ENCODE results near the gene MGLL. TPM values are rescaled to one million over a fixed set of nuclear protein-coding genes. Genes with fewer than 3 reads are reported as not detected.

Gene MGLL
- total RNA-seq, 1 experiment from 2014 or later = 0.94 TPM

DNA sequence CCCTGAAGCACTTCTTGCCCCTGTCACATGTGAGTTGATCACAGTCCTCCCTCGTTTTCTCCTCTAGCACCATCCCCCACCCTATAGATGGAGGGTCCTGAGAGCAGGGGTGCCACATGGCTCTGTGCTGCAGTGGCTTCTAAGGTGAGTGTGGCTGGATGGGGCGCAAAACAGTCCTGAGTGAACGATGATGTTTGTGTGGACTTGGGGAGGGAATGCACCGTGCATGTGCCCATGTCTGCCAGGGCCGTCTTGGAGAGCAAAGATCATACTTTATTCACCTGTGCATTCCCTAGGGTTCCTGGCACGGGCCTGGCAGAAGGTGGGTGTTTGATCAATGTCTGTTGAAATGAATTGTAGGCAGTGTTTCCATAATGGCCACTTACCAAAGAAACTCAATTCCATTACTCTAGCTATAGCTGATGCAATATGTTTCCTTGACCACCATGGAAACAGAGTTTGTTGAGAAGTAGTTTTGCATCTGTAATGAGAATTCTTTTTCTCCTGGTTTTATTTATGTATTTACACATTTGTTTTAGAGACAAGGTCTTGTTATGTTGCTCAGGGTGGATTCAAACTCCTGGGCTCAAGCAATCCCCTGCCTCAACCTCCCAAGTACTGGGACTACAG lies 91.5 kb downstream of the MGLL start:
- peaks cover 31% of the 10 kb centered on the region for H3K4me1 Mint-ChIP-seq
- no peak overlapping the region for H3K4me3 Mint-ChIP-seq
- ChIA-PET CTCF (no interaction called here), POLR2A (no interaction called here)
- H3K36me3 Mint-ChIP-seq = no peaks in the 10 kb centered on the region
- peaks cover 16% of the 10 kb centered on the region for H3K27me3 Mint-ChIP-seq (ENCODE audit: low read depth)
- DNase-seq (ENCODE audit: low spot score) = no peak
- no peak overlapping the region for H3K27ac Mint-ChIP-seq
- TF ChIP-seq, protein P1, sequence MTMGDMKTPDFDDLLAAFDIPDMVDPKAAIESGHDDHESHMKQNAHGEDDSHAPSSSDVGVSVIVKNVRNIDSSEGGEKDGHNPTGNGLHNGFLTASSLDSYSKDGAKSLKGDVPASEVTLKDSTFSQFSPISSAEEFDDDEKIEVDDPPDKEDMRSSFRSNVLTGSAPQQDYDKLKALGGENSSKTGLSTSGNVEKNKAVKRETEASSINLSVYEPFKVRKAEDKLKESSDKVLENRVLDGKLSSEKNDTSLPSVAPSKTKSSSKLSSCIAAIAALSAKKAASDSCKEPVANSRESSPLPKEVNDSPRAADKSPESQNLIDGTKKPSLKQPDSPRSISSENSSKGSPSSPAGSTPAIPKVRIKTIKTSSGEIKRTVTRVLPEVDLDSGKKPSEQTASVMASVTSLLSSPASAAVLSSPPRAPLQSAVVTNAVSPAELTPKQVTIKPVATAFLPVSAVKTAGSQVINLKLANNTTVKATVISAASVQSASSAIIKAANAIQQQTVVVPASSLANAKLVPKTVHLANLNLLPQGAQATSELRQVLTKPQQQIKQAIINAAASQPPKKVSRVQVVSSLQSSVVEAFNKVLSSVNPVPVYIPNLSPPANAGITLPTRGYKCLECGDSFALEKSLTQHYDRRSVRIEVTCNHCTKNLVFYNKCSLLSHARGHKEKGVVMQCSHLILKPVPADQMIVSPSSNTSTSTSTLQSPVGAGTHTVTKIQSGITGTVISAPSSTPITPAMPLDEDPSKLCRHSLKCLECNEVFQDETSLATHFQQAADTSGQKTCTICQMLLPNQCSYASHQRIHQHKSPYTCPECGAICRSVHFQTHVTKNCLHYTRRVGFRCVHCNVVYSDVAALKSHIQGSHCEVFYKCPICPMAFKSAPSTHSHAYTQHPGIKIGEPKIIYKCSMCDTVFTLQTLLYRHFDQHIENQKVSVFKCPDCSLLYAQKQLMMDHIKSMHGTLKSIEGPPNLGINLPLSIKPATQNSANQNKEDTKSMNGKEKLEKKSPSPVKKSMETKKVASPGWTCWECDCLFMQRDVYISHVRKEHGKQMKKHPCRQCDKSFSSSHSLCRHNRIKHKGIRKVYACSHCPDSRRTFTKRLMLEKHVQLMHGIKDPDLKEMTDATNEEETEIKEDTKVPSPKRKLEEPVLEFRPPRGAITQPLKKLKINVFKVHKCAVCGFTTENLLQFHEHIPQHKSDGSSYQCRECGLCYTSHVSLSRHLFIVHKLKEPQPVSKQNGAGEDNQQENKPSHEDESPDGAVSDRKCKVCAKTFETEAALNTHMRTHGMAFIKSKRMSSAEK (CRISPR knock-in tag; IDR thresholded peaks at IDR 0.05; ENCODE audit: borderline replicate concordance) = no peak
- TF ChIP-seq EMX1 (CRISPR knock-in tag; IDR thresholded peaks at IDR 0.05) = no peak
- no peak for TF ChIP-seq GTF2I (CRISPR knock-in tag; conservative IDR thresholded peaks at IDR 0.05)
- TF ChIP-seq, protein P2, sequence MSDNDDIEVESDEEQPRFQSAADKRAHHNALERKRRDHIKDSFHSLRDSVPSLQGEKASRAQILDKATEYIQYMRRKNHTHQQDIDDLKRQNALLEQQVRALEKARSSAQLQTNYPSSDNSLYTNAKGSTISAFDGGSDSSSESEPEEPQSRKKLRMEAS (CRISPR knock-in tag; IDR thresholded peaks at IDR 0.05) = no peak
- TF ChIP-seq, protein P3, sequence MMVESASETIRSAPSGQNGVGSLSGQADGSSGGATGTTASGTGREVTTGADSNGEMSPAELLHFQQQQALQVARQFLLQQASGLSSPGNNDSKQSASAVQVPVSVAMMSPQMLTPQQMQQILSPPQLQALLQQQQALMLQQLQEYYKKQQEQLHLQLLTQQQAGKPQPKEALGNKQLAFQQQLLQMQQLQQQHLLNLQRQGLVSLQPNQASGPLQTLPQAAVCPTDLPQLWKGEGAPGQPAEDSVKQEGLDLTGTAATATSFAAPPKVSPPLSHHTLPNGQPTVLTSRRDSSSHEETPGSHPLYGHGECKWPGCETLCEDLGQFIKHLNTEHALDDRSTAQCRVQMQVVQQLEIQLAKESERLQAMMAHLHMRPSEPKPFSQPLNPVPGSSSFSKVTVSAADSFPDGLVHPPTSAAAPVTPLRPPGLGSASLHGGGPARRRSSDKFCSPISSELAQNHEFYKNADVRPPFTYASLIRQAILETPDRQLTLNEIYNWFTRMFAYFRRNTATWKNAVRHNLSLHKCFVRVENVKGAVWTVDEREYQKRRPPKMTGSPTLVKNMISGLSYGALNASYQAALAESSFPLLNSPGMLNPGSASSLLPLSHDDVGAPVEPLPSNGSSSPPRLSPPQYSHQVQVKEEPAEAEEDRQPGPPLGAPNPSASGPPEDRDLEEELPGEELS (CRISPR knock-in tag; IDR thresholded peaks at IDR 0.05) = no peak
- TF ChIP-seq, protein P4, sequence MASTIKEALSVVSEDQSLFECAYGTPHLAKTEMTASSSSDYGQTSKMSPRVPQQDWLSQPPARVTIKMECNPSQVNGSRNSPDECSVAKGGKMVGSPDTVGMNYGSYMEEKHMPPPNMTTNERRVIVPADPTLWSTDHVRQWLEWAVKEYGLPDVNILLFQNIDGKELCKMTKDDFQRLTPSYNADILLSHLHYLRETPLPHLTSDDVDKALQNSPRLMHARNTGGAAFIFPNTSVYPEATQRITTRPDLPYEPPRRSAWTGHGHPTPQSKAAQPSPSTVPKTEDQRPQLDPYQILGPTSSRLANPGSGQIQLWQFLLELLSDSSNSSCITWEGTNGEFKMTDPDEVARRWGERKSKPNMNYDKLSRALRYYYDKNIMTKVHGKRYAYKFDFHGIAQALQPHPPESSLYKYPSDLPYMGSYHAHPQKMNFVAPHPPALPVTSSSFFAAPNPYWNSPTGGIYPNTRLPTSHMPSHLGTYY (CRISPR knock-in tag; IDR thresholded peaks at IDR 0.05) = no peak
- TF ChIP-seq, protein P5, sequence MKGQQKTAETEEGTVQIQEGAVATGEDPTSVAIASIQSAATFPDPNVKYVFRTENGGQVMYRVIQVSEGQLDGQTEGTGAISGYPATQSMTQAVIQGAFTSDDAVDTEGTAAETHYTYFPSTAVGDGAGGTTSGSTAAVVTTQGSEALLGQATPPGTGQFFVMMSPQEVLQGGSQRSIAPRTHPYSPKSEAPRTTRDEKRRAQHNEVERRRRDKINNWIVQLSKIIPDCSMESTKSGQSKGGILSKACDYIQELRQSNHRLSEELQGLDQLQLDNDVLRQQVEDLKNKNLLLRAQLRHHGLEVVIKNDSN (CRISPR knock-in tag; IDR thresholded peaks at IDR 0.05) = no peak
- TF ChIP-seq, protein P6, sequence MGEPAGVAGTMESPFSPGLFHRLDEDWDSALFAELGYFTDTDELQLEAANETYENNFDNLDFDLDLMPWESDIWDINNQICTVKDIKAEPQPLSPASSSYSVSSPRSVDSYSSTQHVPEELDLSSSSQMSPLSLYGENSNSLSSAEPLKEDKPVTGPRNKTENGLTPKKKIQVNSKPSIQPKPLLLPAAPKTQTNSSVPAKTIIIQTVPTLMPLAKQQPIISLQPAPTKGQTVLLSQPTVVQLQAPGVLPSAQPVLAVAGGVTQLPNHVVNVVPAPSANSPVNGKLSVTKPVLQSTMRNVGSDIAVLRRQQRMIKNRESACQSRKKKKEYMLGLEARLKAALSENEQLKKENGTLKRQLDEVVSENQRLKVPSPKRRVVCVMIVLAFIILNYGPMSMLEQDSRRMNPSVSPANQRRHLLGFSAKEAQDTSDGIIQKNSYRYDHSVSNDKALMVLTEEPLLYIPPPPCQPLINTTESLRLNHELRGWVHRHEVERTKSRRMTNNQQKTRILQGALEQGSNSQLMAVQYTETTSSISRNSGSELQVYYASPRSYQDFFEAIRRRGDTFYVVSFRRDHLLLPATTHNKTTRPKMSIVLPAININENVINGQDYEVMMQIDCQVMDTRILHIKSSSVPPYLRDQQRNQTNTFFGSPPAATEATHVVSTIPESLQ (CRISPR knock-in tag; IDR thresholded peaks at IDR 0.05) = no peak
- TF ChIP-seq, protein P7, sequence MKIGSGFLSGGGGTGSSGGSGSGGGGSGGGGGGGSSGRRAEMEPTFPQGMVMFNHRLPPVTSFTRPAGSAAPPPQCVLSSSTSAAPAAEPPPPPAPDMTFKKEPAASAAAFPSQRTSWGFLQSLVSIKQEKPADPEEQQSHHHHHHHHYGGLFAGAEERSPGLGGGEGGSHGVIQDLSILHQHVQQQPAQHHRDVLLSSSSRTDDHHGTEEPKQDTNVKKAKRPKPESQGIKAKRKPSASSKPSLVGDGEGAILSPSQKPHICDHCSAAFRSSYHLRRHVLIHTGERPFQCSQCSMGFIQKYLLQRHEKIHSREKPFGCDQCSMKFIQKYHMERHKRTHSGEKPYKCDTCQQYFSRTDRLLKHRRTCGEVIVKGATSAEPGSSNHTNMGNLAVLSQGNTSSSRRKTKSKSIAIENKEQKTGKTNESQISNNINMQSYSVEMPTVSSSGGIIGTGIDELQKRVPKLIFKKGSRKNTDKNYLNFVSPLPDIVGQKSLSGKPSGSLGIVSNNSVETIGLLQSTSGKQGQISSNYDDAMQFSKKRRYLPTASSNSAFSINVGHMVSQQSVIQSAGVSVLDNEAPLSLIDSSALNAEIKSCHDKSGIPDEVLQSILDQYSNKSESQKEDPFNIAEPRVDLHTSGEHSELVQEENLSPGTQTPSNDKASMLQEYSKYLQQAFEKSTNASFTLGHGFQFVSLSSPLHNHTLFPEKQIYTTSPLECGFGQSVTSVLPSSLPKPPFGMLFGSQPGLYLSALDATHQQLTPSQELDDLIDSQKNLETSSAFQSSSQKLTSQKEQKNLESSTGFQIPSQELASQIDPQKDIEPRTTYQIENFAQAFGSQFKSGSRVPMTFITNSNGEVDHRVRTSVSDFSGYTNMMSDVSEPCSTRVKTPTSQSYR (CRISPR knock-in tag; IDR thresholded peaks at IDR 0.05) = no peak
- no peak for TF ChIP-seq NFYB (CRISPR knock-in tag; conservative IDR thresholded peaks at IDR 0.05; ENCODE audit: low read depth)
- TF ChIP-seq, protein P8, sequence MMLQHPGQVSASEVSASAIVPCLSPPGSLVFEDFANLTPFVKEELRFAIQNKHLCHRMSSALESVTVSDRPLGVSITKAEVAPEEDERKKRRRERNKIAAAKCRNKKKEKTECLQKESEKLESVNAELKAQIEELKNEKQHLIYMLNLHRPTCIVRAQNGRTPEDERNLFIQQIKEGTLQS (CRISPR knock-in tag; conservative IDR thresholded peaks at IDR 0.05) = no peak
- TF ChIP-seq NR1H2 (CRISPR knock-in tag; IDR thresholded peaks at IDR 0.05) = no peak
- no peak for ATAC-seq
- H3K9me3 Mint-ChIP-seq = no peaks in the 10 kb centered on the region; the same call in 1 of the 2 replicates
